ENCODE measurements around the gene PLCG2.
"Not testable (repeated sequence)": the region's sequence is repeated elsewhere in the genome, so short reads cannot be mapped to it uniquely, and the experiment has no call there.

PLCG2 gene

DNA sequence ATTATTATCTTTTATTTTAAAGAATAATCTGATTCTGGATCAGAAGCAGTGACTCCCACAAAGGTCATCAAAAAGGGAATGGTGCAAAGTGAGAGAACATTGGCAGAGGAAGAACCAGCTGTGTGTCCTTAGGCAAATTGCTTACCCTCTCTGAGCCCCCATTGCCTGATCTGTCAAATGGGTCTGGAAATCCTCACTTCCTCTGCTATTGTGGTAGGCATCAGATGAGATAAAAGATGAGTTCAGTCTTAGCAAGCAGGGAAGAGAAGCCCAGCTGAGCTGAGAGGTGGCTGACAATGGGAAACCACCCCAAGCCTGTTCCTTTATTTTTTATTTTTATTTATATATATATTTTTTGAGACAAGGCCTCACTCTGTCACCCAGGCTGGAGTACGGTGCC lies 24.2 kb upstream of the PLCG2 start:
- DNase-seq (ENCODE audit: low read depth) = no peak

DNA sequence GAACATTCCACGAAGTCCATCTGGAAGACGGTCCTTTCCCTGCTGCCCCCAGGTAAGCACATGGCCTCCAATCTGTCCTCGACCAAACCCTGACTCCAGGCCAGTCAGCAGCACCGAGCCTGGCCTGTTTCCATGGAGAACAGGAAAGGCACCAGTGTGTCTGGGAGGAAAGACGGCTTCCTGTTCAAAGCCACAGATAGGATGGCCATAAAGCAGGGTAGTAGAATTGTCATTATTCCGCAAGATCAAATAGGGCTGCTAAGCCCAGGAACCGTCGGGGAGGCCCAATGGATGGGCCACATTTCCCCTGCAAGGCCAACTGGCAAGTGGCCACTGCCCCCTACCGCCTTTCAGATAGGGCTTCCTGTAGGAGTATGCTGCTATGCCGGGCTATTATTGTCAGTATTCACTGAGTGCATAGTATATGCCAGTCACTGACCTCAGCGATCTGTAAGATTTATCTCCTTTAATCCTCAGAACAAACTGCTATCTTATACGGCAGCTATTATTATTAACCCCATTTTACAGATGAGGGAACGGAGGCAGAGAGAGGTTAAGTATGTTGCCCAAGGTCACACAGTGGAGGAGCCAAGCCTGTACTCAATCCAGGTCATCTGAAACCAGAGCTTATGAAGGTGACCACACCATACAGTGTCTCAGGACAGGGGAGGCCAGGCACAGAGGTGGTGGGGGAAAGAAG lies 23.0 kb upstream of the PLCG2 start:
- no peak for DNase-seq (ENCODE audit: low read depth)

DNA sequence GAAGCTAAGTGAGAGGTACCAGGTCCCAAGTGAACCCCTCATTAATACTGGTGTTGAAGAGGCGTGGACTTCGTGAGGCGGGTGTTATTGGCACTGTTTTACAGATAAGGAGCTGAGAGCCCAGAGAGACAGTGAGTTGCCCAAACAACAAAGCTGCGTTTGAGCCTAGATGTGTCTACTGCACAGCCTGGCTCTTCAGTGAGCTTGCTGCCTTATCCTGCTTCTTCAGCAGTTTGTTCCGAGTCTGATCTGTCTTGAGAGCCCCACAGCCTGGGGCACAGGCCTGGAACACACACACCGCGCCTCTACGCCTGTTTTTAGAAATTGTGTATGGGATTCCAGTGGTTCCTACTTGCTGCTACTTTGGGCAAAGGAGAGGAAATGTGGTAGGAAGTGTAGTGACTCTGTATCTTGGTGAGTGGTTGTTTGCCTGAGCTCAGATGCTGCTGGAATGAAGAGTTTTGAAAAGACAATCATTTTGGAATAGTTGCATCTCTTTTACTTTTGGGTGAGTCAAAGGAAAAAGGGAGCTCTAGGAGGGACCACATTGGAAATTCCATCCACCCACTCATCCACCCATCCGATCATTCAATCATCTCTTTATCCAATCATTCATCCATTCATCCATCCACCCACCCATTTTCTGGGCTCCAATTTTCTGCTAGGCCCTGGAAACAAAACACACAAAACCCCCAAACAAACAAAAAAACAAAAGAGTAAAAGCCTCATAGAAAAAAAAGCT lies 22.3 kb upstream of the PLCG2 start:
- no peak for DNase-seq (ENCODE audit: low read depth)

- DNase-seq (ENCODE audit: low read depth) = no peak
Measured at GRCh38 chr16:81758376-81758775, 20.7 kb upstream of the PLCG2 start.

GRCh38 chr16:81762322-81762721 lies 16.8 kb upstream of the PLCG2 start:
- DNase-seq (ENCODE audit: low read depth) = not testable (repeated sequence)

- DNase-seq (ENCODE audit: low read depth) = no peak
Measured at GRCh38 chr16:81765111-81765919, 13.8 kb upstream of the PLCG2 start.

- DNase-seq (ENCODE audit: low read depth) = no peak
Measured at GRCh38 chr16:81765969-81766368, 13.1 kb upstream of the PLCG2 start.

DNA sequence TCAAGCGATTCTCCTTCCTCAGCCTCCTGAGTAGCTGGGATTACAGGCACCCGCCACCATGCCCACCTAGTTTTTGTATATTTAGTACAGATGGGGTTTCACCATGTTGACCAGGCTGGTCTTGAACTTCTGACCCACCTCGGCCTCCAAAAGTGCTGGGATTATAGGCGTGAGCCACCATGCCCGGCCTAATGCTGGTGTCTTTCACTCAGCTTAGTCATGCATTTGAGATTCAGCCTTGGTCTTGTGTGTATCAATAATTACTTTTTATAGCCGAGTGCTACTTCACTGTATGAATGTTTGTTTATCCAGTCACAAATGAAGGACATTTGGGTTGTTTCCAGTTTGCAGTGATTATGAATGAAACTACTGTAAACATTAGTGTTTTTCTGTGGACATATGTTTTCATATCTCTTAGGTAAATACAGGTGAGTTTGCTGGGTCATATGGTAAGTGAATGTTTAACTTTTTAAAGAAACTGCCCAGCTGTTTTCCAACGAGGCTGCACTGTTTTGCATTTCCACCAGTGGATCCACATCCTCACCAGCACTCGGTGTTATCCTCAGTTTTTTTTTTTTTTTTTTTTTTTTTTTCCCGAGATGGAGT lies 11.0 kb upstream of the PLCG2 start:
- no peak for DNase-seq (ENCODE audit: low read depth)

- no peak for DNase-seq (ENCODE audit: low read depth)
Measured at GRCh38 chr16:81770008-81770407, 9.1 kb upstream of the PLCG2 start.

- DNase-seq (ENCODE audit: low read depth) = no peak
Measured at GRCh38 chr16:81774348-81774747, 4.7 kb upstream of the PLCG2 start.

- DNase-seq (ENCODE audit: low read depth) = no peak
Measured at GRCh38 chr16:81775570-81775969, 3.5 kb upstream of the PLCG2 start.

DNA sequence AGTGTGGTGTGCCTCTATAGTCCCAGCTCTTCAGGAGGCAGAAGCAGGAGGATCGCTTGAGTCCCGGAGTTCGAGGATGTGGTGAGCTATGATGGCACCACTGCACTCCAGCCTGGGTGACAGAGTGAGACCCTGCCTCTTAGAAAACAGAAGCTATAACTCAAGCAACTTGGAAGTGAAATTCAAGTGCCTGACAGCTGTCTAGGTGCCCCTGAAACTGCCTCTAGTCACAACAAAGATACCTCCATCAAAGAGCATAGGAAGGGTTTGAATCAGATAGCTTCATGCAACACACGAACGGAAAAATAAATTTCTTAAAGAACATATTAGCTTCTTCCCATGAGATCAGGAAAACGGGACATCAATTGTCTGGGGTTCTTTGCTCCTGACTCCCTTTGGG lies 860 bp upstream of the PLCG2 start:
- DNase-seq (ENCODE audit: low read depth) = no peak

GRCh38 chr16:81779536-81780320 lies 637 bp downstream of the PLCG2 start:
- DNase-seq (ENCODE audit: low read depth) = no peak

DNA sequence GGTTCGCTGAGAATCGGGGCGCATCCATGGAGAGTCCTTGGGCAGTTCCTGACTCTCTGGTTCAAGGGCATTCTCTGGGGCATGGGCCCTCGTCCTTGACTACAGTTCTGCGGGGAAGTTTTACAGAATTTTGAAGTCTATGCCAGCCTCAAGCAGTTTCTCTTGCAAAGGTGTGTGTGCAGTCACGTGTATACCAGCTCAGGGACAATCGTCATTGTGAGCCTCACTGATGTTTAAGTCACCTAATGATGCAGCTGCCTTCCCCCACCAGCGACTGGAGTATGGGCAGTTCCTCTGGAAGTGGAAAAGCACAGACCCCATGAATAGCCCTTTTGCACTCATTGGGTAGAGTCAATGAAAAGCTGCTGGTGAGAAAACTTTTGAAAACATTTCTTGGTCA lies 1.3 kb downstream of the PLCG2 start:
- DNase-seq (ENCODE audit: low read depth) = no peak

DNA sequence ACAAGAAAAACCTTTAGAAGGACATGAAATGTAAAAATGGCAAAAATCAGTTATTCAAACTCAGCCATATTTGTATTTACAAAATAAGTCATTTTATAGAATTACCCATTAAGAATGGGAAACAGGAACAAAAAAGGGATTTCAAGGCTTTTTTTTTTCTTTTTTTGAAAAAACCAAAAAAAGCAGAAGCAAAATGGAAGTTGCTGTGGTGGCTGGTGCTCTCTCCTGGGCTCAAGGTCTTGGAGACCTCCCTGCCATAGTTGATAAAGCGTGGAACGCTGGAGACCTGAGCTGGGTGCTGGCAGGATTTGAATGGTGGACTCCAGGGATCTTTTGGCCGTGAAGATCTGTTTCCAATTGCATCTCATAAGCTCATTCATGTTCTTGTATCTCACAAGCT lies 3.1 kb downstream of the PLCG2 start:
- DNase-seq (ENCODE audit: low read depth) = no peak

DNA sequence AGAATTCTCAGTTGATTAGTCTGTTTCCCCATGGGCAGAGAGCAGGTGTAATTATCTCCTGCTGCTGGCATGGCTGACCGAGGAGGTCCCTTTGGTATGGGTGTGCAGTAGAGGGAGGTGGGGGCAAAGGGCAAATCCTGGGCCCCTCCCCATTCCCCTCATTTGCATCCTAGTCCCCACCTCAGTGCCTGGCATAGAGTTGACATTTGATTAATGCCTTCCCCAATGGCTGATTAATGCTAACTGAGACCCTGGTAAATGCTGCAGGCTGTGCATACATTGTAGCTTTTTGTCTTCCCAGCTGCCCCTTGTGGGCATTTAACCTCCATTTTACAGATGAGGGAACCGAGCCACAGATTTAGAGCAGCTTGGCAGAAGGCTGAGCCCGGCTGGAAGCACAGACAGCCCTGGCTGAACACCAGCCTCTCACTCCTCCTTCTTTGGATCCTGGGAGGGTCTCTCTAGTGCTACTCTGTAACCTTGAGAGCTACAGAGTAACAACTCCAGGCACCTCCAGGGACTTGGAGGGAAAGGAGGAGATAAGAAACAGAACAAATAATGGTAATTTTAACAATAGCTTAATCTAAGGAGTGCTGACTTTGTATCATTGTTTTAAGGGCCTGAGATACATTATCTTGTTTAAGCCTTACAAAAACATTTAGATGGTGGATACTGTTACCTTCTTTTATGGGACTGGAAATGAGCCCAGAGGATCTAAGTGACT lies 5.1 kb downstream of the PLCG2 start:
- no peak for DNase-seq (ENCODE audit: low read depth)

DNA sequence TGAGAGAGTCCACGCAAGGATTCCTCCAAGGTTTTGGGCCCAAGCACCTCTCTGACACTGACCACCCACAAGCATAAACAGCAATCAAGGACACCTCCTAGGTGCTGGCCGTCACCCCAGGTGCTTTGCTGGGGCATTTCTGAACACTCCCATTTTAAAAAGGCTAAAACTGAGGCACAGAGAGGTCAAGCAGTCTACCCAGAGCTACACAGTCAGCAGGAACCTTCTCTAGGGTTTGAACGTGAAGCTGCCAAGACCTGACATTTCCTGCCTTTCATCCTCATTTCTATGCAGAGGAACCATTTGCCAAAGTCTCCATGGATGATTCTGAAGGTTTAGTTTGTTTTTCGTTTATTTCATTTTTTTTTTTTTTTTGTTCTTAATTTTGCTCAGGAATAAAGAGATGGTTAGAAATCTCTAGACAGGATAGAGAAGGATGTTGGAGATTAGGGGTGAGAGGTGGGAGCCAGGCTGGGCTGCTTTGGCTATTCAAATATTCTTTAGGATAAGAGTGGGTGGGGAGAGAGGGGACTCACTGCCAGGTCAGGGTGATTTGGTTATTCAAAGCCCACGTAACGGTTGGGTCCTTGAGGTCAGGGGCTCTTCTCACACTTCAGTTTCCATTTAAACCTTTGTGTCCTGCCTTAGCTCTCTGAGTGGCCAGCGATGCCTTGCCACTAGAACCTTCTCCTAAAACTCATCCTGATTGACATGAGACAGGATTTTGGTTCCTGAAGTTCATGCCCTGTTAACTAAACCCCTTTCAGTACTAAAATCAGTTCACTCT lies 6.2 kb downstream of the PLCG2 start:
- no peak for DNase-seq (ENCODE audit: low read depth)

- DNase-seq (ENCODE audit: low read depth) = no peak
Measured at GRCh38 chr16:81786321-81786720, 7.2 kb downstream of the PLCG2 start.

DNA sequence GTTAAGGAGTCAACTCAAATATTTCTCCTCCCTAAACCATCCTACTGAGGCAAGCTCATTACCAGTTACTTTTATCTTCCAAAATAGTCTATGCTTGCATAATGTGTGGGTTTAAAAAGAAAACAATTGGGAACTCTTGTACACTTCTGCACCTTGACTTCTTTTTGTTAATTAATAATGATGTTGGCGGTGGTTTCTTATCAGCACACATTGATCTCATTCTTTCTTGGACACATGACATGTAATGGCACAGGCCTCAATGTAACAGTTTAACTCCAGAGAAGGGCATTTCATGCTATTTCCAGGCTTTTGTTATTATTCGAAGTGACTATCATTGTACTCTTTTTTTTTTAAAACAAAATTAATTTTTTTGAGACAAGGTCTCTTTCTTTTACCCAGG lies 7.8 kb downstream of the PLCG2 start:
- no peak for DNase-seq (ENCODE audit: low read depth)

DNA sequence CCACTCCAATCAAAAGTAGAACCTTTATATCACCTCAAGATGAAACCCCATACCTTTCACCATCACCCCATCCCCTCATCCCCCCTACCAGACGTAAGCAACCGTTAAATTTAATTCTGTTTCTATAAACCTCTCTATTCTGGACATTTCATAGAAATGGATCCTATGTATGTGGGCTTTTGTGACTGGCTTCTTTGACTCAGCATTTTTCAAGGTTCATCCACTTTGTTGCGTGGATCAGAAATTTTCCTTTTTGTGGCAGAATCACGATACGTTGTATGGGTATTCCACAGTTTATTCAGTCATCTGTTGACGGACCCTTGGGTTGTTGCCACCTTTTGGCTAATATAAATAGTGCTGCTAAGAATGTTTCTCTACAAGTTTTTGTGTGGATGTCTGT lies 8.6 kb downstream of the PLCG2 start:
- no peak for DNase-seq (ENCODE audit: low read depth)
